A549 (cell line): ENCODE measurements around the gene RRP9.

Experiments used
- CTCF ChIP-seq: fragments of >200 bp; sonication (Bioruptor Twin); formaldehyde crosslinking; IDR thresholded peaks from 3 replicates; pipeline ENCODE4 v1.5.1; 2016
- EHMT2 ChIP-seq: fragments of 200-600 bp; sonication (generic); IDR thresholded peaks from 2 replicates; pipeline ENCODE4 v1.6.1; 2016; ENCODE audit warnings: antibody characterized with exemption, low read depth, mild to moderate bottlenecking, moderate library complexity
- EP300 ChIP-seq, 2 experiments: fragments of >200 bp; sonication (Bioruptor Twin); formaldehyde crosslinking; IDR thresholded peaks; 2 replicates in 1 of 2; 3 replicates in 1 of 2; pipeline ENCODE4 v1.6.1; 2016 to 2017
- KDM1A ChIP-seq: fragments of 200-600 bp; sonication (generic); IDR thresholded peaks from 2 replicates; pipeline ENCODE4 v1.6.1; 2016; ENCODE audit warnings: low read depth, mild to moderate bottlenecking
- MAFK ChIP-seq: fragments of 450-650 bp; IDR thresholded peaks from 2 replicates; pipeline ENCODE4 v1.6.1; 2014; ENCODE audit not compliant: partially characterized antibody
- NFE2L2 ChIP-seq: fragments of 150-350 bp; conservative IDR thresholded peaks from 2 replicates; pipeline ENCODE4 v1.6.1; 2014; ENCODE audit warnings: low read length
- NR3C1 ChIP-seq: fragments of >200 bp; sonication (Bioruptor Twin); formaldehyde crosslinking; IDR thresholded peaks from 3 replicates; pipeline ENCODE4 v1.6.1; 2017
- POLR2A ChIP-seq: IDR thresholded peaks from 2 replicates; pipeline ENCODE4 v1.6.1; 2012; ENCODE audit warnings: mild to moderate bottlenecking, low read length
- RAD21 ChIP-seq, 2 experiments: fragments of >200 bp in 1 of 2; sonication (Bioruptor Twin) in 1 of 2; formaldehyde crosslinking in 1 of 2; IDR thresholded peaks in 1 of 2; conservative IDR thresholded peaks in 1 of 2; 2 replicates in 1 of 2; 3 replicates in 1 of 2; pipeline ENCODE4 v1.6.1; 2012 to 2018; ENCODE audit warnings: inconsistent platforms in 1 of 2
- RARB ChIP-seq: fragments of 250-450 bp; sonication (Bioruptor Pico); IDR thresholded peaks from 2 replicates; pipeline ENCODE4 v1.8.0; 2021; ENCODE audit warnings: mild to moderate bottlenecking, moderate library complexity
- TF ChIP-seq, protein P1 (sequence below): IDR thresholded peaks from 2 replicates; pipeline ENCODE4 v1.6.1; 2012

DNA sequence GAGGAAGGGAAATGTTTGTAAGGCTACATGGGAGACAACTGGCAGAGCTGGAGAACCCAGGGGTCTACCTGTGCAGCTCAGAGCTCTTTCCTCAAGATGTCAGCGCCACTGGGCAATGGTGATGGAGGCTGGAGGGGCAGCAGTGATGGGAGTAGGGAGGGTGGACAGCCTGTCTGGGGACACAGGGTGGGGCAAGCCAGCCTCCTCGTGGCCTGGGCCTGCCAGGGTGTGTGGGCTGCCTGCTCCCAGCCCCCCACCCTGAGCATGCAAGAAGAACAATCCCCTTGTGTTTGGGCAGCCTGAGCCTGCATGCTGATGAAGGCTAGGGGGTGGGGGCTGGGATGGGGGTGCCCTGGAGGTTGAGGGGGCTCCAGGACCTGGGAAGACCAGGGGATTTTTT is 24.3 kb upstream of the RRP9 start:
- TF ChIP-seq CTCF, result no peak
- no peak for TF ChIP-seq POLR2A
- TF ChIP-seq, protein P1, sequence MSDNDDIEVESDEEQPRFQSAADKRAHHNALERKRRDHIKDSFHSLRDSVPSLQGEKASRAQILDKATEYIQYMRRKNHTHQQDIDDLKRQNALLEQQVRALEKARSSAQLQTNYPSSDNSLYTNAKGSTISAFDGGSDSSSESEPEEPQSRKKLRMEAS, result no peak
- TF ChIP-seq RAD21 (conservative IDR thresholded peaks at IDR 0.05 in 1 of 2, IDR thresholded peaks at IDR 0.05 in 1 of 2), result no peak
- TF ChIP-seq RARB (CRISPR knock-in tag), result no peak
- no peak for TF ChIP-seq EHMT2
- TF ChIP-seq MAFK, result no peak
- TF ChIP-seq NR3C1, result no peak
- no peak for TF ChIP-seq KDM1A
- TF ChIP-seq NFE2L2, result no peak
- no peak for TF ChIP-seq EP300 (IDR thresholded peaks at IDR 0.05)
